ACC112 (cell line): ENCODE data around the gene SLC2A1.

ENCODE experiments used
- H2AFZ ChIP-seq: fragments of 200-600 bp; sonication (generic); one replicate; pipeline ENCODE4 v1.6.0; 2017; ENCODE audit warnings: antibody characterized with exemption, low read length; ENCODE audit not compliant: unreplicated experiment
- H3K27ac ChIP-seq: fragments of 200-600 bp; sonication (generic); 2 replicates; pipeline ENCODE4 v1.5.1; 2014; ENCODE audit warnings: low read depth, mild to moderate bottlenecking, antibody characterized with exemption, low read length, moderate library complexity
- H3K27me3 ChIP-seq: fragments of 200-600 bp; sonication (generic); 2 replicates; pipeline ENCODE4 v1.6.1; 2014; ENCODE audit warnings: mild to moderate bottlenecking, antibody characterized with exemption, low read length, moderate library complexity, mixed read lengths; ENCODE audit not compliant: insufficient read depth
- H3K36me3 ChIP-seq: fragments of 200-600 bp; sonication (generic); 2 replicates; pipeline ENCODE4 v1.6.1; 2016; ENCODE audit warnings: mild to moderate bottlenecking, antibody characterized with exemption, low read length, moderate library complexity, mixed read lengths; ENCODE audit not compliant: insufficient read depth
- H3K4me1 ChIP-seq: fragments of 200-600 bp; sonication (generic); one replicate; pipeline ENCODE4 v1.6.1; 2016; ENCODE audit warnings: low read length, mixed read lengths; ENCODE audit not compliant: insufficient read depth, unreplicated experiment, control insufficient read depth
- H3K4me3 ChIP-seq: fragments of 200-600 bp; sonication (generic); 2 replicates; pipeline ENCODE4 v1.5.1; 2014; ENCODE audit warnings: mild to moderate bottlenecking, low read depth, low read length
- H3K79me2 ChIP-seq: fragments of 200-600 bp; sonication (generic); one replicate; pipeline ENCODE4 v1.6.0; 2016; ENCODE audit warnings: low read length; ENCODE audit not compliant: control insufficient read depth, unreplicated experiment, insufficient read depth

Gene SLC2A1

DNA sequence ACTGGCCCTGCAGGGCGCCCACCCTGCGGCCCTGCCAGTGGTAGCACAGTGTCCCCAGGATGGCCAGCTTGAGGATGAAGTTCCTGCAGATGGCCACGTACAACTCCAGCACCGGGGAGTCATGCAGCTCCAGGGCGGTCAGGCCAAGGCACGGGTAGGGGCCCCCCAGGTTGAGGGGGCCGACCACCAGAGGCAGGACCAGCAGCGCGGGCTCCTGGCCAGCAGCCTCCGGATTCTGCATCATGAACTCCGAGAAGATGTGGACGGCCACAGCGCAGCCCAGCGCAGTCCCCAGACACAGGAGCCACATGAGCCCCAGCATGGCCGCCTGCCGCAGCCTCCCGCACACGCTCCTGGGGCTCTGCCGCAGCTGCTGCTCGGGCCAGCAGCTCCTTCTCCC lies 71.3 kb downstream of the SLC2A1 start:
- Histone ChIP-seq H3K4me1 (no peaks in the 10 kb centered on the region), H3K4me3 (no peak overlapping the region), H3K27me3 (peaks cover 39% of the 10 kb centered on the region), H2AFZ (no peak overlapping the region), H3K79me2 (no peaks in the 10 kb centered on the region), H3K27ac (no peak overlapping the region), H3K36me3 (no peaks in the 10 kb centered on the region)

GRCh38 chr1:42886800-42887199 lies 71.9 kb downstream of the SLC2A1 start:
- no peak overlapping the region for H3K27ac ChIP-seq
- no peaks in the 10 kb centered on the region for H3K36me3 ChIP-seq
- no peak overlapping the region for H3K4me3 ChIP-seq
- no peaks in the 10 kb centered on the region for H3K4me1 ChIP-seq
- H3K79me2 ChIP-seq: no peaks in the 10 kb centered on the region
- H2AFZ ChIP-seq: no peak overlapping the region
- peaks cover 36% of the 10 kb centered on the region for H3K27me3 ChIP-seq

DNA sequence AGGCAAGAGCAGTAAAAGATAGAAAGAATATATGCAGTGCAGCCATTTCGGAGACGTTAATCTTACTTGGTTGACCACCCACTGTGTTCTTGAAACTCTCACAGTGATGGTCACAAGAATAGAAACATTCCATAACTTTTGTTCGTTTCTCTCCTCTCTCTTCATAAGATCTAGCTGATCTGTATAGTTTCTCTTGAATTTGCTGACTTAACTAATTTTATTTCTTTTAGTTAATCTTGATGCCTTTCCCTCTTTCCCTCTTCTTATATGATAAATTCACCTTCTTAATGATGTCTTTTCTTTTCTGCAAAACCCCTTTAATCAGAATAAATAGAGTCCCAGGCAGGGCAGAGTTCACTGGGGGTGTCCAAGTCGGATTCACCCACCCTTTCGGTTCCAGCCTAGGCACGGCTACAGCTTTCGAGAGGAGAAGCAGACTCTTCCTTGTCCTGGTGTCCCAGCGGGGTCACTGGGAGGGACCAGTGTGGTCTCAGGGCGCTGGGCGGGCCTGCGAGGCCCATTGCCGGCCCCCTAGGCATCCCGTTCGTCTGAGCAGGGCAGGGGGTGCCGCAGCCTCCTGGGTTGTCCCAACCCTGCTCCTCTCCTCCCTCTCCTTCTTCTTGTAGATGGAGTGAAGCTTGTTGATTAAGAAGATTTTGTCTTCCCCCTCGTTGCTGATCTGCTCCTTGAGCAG lies 72.5 kb downstream of the SLC2A1 start:
- Histone ChIP-seq H3K27ac (no peak overlapping the region), H3K36me3 (no peaks in the 10 kb centered on the region), H2AFZ (no peak overlapping the region), H3K27me3 (peaks cover 33% of the 10 kb centered on the region), H3K4me3 (no peak overlapping the region), H3K4me1 (no peaks in the 10 kb centered on the region), H3K79me2 (no peaks in the 10 kb centered on the region)

- H3K36me3 ChIP-seq: no peaks in the 10 kb centered on the region
- H3K4me1 ChIP-seq: no peaks in the 10 kb centered on the region
- H3K4me3 ChIP-seq: no peak overlapping the region
- peaks cover 63% of the 10 kb centered on the region for H3K27me3 ChIP-seq
- no peak overlapping the region for H2AFZ ChIP-seq
- H3K27ac ChIP-seq: no peak overlapping the region
- H3K79me2 ChIP-seq: no peaks in the 10 kb centered on the region
Observed at GRCh38 chr1:42880384-42880783, 78.3 kb downstream of the SLC2A1 start.

GRCh38 chr1:42877380-42877779 lies 81.3 kb downstream of the SLC2A1 start:
- Histone ChIP-seq H3K79me2 (no peaks in the 10 kb centered on the region), H3K27ac (no peak overlapping the region), H3K36me3 (no peaks in the 10 kb centered on the region), H2AFZ (no peak overlapping the region), H3K4me3 (no peak overlapping the region), H3K4me1 (no peaks in the 10 kb centered on the region), H3K27me3 (peaks cover 71% of the 10 kb centered on the region)

- Histone ChIP-seq H3K4me1 (no peaks in the 10 kb centered on the region), H3K4me3 (no peak overlapping the region), H3K27me3 (peaks cover 78% of the 10 kb centered on the region), H2AFZ (no peak overlapping the region), H3K27ac (no peak overlapping the region), H3K36me3 (no peaks in the 10 kb centered on the region), H3K79me2 (no peaks in the 10 kb centered on the region)
Observed at GRCh38 chr1:42876009-42876408, 82.7 kb downstream of the SLC2A1 start.
